HG03095 (cell line): ENCODE data around the gene SLC17A9.

ENCODE experiments used
- ATAC-seq: cut with Tn5 transposase; IDR thresholded peaks from one replicate; pipeline ENCODE4 v1.9.1; 2021; ENCODE audit warnings: moderate library complexity; ENCODE audit not compliant: unreplicated experiment

The SLC17A9 gene

GRCh38 chr20:62967149-62967501, 14.6 kb downstream of the SLC17A9 start:
- ATAC-seq: no peak

GRCh38 chr20:62967628-62968351, 15.3 kb downstream of the SLC17A9 start:
- ATAC-seq: no peak

GRCh38 chr20:62968378-62969178, 16.1 kb downstream of the SLC17A9 start:
- no peak for ATAC-seq

- ATAC-seq: no peak
Measured at GRCh38 chr20:62969179-62969760, 16.8 kb downstream of the SLC17A9 start.

- no peak for ATAC-seq
Measured at GRCh38 chr20:62969939-62970306, 17.4 kb downstream of the SLC17A9 start.

GRCh38 chr20:62970307-62971210, 18.1 kb downstream of the SLC17A9 start:
- no peak for ATAC-seq

- ATAC-seq: no peak
Measured at GRCh38 chr20:62971211-62971949, 18.9 kb downstream of the SLC17A9 start.

- no peak for ATAC-seq
Measured at GRCh38 chr20:62971950-62972844, 19.7 kb downstream of the SLC17A9 start.

- ATAC-seq: no peak
Measured at GRCh38 chr20:62972845-62973745, 20.6 kb downstream of the SLC17A9 start.

- no peak for ATAC-seq
Measured at GRCh38 chr20:62975251-62975760, 22.8 kb downstream of the SLC17A9 start.

GRCh38 chr20:62975812-62976508, 23.5 kb downstream of the SLC17A9 start:
- no peak for ATAC-seq

GRCh38 chr20:62976886-62977285, 24.4 kb downstream of the SLC17A9 start:
- ATAC-seq: no peak

GRCh38 chr20:62977613-62978560, 25.4 kb downstream of the SLC17A9 start:
- ATAC-seq: peak; percentile 53

- no peak for ATAC-seq
Measured at GRCh38 chr20:62978561-62978943, 26.0 kb downstream of the SLC17A9 start.

GRCh38 chr20:62979310-62979709, 26.8 kb downstream of the SLC17A9 start:
- no peak for ATAC-seq

GRCh38 chr20:62979876-62980373, 27.4 kb downstream of the SLC17A9 start:
- no peak for ATAC-seq
